Posterior vena cava (tissue), 2 donors: ENCODE measurements around the gene HIVEP3. TPM values are rescaled to one million over a fixed set of nuclear protein-coding genes. Genes with fewer than 3 reads are reported as not detected.

Source experiments
- DNase-seq: peaks from one replicate; pipeline ENCODE4 v3.0.0-alpha.2; 2020; ENCODE audit warnings: low spot score
- intact Hi-C, 2 donors: fragments of 100-400 bp; cut with DNase I; formaldehyde crosslinking; loops; one replicate each; pipeline versions ENCODE4 v1.14.1 to v1.14.2; 2022 to 2023
- total RNA-seq, 2 donors: library from RNA; stranded (reverse); fragmentation: NEBNext Ultra II Directional; extraction: Animal tissue kit (Norgen Biotek cat#: 25700); gene quantifications; one replicate each; pipeline ENCODE4 v1.2.1, GENCODE V29; 2021
- donor health status: DM: yes; HTN: yes; CAD: no.
- donor health status: DM: yes; HTN: yes; CAD: no.

Gene HIVEP3
- total RNA-seq, 2 donors from 2014 or later, result 4.1 to 5.5 TPM

GRCh38 chr1:41900603-41901444 is 17.9 kb downstream of the HIVEP3 start:
- no peak for DNase-seq
- intact Hi-C loops, result no loop called here

GRCh38 chr1:41898191-41898713 is 20.5 kb downstream of the HIVEP3 start:
- intact Hi-C loops, result no loop called here
- DNase-seq, result no peak

- intact Hi-C loops, result no loop called here
- no peak for DNase-seq
These were observed 23.2 kb downstream of the HIVEP3 start for GRCh38 chr1:41895552-41895951.

GRCh38 chr1:41894808-41895483 is 23.8 kb downstream of the HIVEP3 start:
- DNase-seq, result no peak
- intact Hi-C loops, result no loop called here

- intact Hi-C loops, result no loop called here
- DNase-seq, result no peak
These were observed 24.5 kb downstream of the HIVEP3 start for GRCh38 chr1:41894101-41894807.

GRCh38 chr1:41892301-41892781 is 26.4 kb downstream of the HIVEP3 start:
- intact Hi-C loops, result no loop called here
- DNase-seq, result no peak

GRCh38 chr1:41891199-41891896 is 27.4 kb downstream of the HIVEP3 start:
- intact Hi-C loops, result no loop called here
- DNase-seq, result no peak

GRCh38 chr1:41890825-41891198 is 27.9 kb downstream of the HIVEP3 start:
- intact Hi-C loops, result no loop called here
- DNase-seq, result no peak

GRCh38 chr1:41889506-41890414 is 29.0 kb downstream of the HIVEP3 start:
- DNase-seq, result no peak
- intact Hi-C loops, result no loop called here

GRCh38 chr1:41888756-41889155 is 30.0 kb downstream of the HIVEP3 start:
- DNase-seq, result no peak
- intact Hi-C loops, result no loop called here

GRCh38 chr1:41887365-41887764 is 31.4 kb downstream of the HIVEP3 start:
- intact Hi-C loops, result no loop called here
- DNase-seq, result no peak

GRCh38 chr1:41884256-41885230 is 34.2 kb downstream of the HIVEP3 start:
- DNase-seq, result no peak
- intact Hi-C loops, result no loop called here

- intact Hi-C loops, result no loop called here
- no peak for DNase-seq
These were observed 35.2 kb downstream of the HIVEP3 start for GRCh38 chr1:41883507-41883906.

- intact Hi-C loops, result no loop called here
- no peak for DNase-seq
These were observed 36.2 kb downstream of the HIVEP3 start for GRCh38 chr1:41882486-41882885.

- DNase-seq, result no peak
- intact Hi-C loops, result no loop called here
These were observed 36.6 kb downstream of the HIVEP3 start for GRCh38 chr1:41882068-41882477.

- intact Hi-C loops, result no loop called here
- no peak for DNase-seq
These were observed 37.5 kb downstream of the HIVEP3 start for GRCh38 chr1:41880950-41881885.
